Retina (tissue), 1 donor: ENCODE measurements around the gene ANKAR.
"Not testable (repeated sequence)": the region's sequence is repeated elsewhere in the genome, so short reads cannot be mapped to it uniquely, and the experiment has no call there.

ENCODE experiments used
- DNase-seq: peaks from one replicate; pipeline ENCODE4 v3.0.0-alpha.2; 2016

ANKAR gene, protein sequence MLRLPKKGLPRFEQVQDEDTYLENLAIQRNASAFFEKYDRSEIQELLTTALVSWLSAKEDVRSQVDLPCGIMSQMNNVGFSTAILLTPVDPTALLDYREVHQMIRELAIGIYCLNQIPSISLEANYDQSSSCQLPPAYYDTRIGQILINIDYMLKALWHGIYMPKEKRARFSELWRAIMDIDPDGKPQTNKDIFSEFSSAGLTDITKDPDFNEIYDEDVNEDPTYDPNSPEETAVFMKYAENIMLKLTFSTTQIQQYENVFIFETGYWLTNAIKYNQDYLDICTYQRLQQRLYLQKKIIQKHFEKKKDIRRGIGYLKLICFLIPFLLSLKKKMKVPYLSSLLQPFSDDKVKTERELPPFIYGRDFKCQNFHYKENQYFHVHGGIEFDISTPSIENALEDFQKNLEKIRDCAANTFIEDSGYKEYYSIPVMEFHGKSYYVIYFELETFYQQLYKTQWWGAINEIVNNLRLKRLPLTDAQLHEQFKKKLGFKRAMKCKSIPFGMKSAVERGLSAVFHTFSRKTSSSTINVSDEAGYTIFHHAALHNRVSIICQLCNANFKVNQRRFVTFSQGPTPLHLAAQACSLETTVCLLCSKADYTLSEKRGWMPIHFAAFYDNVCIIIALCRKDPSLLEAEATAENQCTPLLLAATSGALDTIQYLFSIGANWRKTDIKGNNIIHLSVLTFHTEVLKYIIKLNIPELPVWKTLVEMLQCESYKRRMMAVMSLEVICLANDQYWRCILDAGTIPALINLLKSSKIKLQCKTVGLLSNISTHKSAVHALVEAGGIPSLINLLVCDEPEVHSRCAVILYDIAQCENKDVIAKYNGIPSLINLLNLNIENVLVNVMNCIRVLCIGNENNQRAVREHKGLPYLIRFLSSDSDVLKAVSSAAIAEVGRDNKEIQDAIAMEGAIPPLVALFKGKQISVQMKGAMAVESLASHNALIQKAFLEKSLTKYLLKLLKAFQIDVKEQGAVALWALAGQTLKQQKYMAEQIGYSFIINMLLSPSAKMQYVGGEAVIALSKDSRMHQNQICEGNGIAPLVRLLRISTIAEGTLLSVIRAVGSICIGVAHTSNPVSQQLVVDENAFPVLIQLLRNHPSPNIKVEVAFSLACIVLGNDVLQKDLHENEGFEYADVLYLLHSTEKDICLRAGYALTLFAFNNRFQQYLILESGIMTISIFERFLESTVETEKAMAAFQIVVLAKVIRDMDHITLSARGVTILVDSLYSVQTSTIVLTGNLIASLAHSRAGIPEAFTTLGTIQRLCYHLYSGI (N-terminal part only)

DNA sequence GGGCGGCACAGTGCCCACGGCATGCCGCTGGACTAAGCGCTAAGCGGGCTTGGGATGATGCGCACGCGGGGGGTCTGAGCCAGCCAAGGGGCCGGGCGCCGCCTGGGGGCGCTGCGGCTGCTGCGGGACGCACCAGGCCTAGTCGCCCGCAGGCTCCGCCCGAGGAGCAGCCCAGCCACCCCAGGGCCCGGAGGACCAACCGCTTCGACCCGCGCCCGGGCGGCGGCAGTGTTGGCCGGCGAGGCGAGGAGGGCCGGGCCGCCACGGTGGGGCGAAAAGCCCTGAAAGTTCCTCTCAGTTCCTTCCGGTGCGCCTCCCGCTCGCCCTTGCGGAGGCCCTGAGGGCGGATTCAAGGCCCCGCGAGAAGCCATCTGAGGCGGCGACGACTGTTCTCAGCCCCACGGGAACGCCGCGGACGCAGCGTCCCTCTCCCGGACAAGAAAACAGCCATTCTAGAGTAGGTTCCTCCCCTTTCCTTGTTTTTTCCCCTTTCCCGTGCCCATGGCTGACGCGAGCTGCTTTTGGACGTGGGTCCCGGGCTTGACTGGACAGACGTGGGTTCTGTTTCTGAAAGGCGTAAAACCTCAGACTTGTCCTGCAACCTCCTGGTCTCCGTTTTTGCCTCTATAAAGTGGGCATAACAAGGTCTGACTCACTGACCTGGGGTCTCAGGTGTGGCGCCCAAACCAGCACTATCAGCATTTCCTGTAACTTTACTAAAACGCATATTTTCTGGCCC lies at the start of gene ANKAR:
Gene ANKAR, plus strand, starts transcription at position 297 of the 739 bp plus-strand sequence. CDS start 1,821 bp downstream, outside the sequence.
- DNase-seq: peak; percentile 94

- no peak for DNase-seq
Observed at GRCh38 chr2:189625636-189626035, 48.8 kb upstream of the ANKAR start.

DNA sequence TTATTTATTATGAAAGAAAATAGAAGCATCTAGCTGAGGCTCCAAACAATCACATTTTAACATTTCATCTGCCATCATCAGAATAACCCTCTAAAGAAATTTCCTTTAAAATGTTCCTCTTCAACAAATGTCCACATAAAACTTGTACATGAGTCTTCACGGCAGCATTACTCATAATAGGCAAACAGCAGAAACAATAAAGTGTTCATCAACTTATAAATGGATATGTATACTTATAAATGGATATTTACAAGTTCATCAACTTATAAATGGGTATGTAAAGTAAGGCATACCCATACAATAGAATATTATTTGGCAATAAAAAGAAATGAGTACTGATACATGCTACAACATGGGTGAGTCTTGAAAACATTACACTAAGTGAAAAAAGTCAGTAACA lies 46.7 kb upstream of the ANKAR start:
- DNase-seq: no peak

DNA sequence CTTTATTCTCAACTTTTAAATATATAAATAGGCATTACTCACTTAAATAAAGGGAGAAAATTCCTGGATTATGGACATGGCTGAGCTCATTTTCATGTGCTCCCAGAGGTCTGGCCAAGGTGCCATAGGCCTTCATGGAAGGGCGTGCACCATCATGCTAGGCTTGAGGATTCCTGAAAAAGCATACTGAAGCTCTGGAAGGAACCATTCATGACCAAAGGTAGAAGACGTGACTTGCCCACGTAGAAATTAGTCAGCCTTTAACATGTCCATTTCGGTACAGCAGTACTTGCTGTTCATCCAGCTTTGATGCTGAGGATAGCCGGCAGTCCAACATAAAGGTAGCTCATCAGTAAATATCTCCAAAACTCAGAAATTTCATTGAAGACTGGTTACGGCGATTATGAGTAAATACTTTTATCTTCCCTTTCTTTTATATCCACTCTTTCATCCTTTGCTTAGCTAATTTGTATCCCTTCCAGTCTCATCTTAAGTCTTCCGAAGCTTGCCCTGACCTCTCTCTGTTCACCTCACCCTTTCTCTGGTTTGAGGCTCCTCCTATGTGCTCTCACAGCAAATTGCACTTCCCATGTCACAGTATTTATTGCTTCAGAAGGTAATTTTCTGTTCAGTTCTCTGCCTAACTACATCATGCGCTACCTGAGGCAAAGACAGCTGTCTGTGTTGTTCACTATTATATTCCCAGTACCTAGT lies 45.5 kb upstream of the ANKAR start:
- DNase-seq: no peak

DNA sequence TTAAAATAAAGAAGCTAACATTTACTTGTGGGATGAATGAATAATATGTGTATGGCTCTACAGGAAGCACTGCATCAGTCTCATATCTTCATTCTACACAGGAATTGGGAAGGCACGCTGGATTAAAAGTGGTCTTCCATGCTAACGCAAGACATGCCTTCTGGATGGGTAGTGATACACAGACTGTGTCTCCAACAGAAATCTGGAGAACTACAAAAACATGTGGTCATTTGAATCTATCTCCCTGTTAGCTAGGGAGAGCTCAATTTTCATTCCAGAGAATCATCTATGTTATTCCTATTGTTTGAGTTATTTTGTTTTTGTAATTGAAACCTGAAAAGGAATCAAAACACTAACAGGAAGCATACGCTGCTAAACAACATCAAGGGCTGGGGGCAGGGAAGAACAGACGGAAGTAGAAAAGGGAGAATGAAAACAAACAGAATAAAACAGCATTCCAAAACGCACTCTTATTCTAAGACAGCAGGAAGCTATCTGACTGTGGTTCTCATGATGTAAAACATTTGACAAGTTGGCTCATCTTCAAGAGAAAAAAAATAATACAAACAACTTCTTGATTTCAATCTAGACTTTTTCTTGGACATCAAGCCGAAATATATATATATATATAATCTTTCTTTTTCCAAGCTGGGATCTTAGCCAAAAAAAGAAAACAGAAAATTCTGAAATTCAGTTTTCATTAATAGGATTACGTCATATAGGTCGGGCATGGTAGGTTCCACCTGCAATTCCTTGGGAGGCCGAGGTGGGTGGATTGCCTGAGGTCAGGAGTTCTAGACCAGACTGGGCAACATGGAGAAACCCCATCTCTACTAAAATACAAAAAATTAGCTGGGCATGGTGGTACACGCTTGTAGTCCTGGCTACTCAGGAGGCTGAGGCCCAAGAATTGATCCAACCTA lies 44.7 kb upstream of the ANKAR start:
- DNase-seq: no peak

- no peak for DNase-seq
Observed at GRCh38 chr2:189631849-189632248, 42.6 kb upstream of the ANKAR start.

DNA sequence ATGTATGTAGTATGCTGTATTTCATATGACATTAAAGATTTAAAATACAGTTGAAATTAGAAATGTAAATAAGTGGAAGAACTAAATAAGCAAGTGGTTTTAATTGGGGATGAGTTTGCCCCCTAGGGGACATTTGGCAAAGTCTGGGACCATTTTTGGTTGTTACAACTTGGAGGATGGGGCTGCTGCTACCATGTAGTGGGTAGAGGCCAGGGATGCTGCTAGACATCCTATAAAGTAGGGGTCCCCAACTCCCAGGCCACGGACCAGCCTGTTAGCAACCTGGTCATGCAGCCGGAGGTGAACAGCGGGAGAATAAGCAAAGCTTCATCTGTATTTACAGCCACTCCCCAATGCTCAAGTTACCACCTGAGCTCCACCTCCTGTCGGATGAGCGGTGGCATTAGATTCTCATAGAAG lies 41.1 kb upstream of the ANKAR start:
- no peak for DNase-seq

- DNase-seq: no peak
Observed at GRCh38 chr2:189635353-189635752, 39.1 kb upstream of the ANKAR start.

- DNase-seq: no peak
Observed at GRCh38 chr2:189638301-189639006, 36.0 kb upstream of the ANKAR start.

- no peak for DNase-seq
Observed at GRCh38 chr2:189639007-189639609, 35.4 kb upstream of the ANKAR start.

GRCh38 chr2:189641002-189641401 lies 33.5 kb upstream of the ANKAR start:
- no peak for DNase-seq

GRCh38 chr2:189641590-189641989 lies 32.9 kb upstream of the ANKAR start:
- no peak for DNase-seq

GRCh38 chr2:189646521-189646920 lies 27.9 kb upstream of the ANKAR start:
- DNase-seq: no peak

- no peak for DNase-seq
Observed at GRCh38 chr2:189648846-189649509, 25.5 kb upstream of the ANKAR start.

- DNase-seq: no peak
Observed at GRCh38 chr2:189651284-189651683, 23.2 kb upstream of the ANKAR start.

DNA sequence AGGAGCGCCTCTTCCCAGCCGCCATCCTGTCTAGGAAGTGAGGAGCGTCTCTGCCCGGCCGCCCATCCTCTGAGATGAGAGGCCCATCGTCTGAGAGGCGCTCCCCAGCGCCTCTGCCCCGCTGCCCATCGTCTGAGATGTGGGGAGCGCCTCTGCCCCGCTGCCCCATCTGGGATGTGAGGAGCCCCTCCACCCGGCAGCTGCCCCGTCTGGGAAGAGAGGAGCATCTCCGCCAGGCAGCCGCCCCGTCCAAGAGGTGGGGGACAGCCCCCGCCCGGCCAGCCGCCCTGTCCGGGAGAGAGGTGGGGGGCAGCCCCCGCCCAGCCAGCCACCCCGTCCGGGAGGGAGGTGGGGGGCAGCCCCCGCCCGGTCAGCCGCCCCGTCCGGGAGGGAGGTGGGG lies 21.0 kb upstream of the ANKAR start:
- not testable (repeated sequence) for DNase-seq

DNA sequence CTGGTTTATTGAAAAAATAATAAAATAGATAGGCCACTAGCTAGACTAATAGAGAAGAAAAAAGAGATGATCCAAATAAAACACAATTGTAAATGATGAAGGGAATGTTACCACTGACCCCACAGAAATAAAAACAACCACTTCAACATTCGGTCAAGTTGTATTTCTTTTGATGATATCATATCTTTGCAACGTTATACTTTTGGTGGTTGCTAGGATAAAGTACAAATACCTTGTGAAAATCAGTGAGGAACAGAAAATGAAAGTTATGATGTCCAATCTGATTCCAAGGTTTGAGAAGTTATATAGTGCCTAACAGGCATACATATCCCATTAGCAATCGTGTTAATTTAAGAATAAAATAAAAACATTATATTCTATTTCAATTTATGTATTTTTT lies 19.8 kb upstream of the ANKAR start:
- DNase-seq: no peak

DNA sequence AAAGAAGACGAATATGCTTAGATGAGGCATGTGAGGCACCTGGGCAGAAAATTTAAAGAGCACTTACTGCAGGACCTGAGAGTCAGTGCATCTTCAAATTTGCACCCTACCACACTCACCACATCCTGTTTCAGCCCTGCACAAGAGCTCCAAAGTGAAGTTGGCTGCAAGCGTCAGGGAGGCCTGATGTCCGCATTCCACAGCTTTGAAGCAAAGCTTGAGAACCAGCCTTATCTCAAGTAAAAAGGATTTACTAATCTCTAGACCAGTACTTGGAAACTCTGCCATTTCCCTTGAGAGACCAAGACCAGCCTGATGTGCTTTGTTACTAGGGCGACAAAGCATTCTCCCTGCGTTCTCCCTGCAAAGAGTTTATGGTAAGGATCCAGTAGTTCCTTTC lies 16.6 kb upstream of the ANKAR start:
- DNase-seq: no peak
